C4-2B (cell line): ENCODE data around the gene CC2D2B.

Experiments
- ZFX ChIP-seq: fragments of 450-650 bp; IDR thresholded peaks from 2 replicates; pipeline ENCODE4 v1.6.1; 2017
- TF ChIP-seq, protein P1 (sequence below): fragments of 450-650 bp; conservative IDR thresholded peaks from 2 replicates; pipeline ENCODE4 v1.5.1; 2017; ENCODE audit warnings: mild to moderate bottlenecking

DNA sequence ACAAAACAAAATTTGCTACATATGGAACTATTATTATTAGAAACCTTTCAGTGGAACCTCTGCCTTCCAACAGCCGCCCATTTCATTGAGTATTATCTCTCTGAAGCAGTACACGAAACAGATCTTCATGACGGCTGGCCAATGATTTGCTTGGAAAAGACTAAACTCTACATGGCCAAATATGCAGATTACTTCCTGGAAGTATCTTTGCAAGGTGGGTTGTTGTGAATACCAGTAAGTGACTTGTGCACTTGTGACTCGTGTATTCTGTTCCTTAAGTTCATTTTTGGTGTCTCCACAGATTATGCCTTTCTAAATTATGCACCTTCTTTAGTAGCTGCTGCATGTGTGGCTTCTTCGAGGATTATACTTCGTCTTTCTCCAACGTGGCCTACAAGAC, 149.0 kb downstream of the CC2D2B start:
- TF ChIP-seq, protein P1, sequence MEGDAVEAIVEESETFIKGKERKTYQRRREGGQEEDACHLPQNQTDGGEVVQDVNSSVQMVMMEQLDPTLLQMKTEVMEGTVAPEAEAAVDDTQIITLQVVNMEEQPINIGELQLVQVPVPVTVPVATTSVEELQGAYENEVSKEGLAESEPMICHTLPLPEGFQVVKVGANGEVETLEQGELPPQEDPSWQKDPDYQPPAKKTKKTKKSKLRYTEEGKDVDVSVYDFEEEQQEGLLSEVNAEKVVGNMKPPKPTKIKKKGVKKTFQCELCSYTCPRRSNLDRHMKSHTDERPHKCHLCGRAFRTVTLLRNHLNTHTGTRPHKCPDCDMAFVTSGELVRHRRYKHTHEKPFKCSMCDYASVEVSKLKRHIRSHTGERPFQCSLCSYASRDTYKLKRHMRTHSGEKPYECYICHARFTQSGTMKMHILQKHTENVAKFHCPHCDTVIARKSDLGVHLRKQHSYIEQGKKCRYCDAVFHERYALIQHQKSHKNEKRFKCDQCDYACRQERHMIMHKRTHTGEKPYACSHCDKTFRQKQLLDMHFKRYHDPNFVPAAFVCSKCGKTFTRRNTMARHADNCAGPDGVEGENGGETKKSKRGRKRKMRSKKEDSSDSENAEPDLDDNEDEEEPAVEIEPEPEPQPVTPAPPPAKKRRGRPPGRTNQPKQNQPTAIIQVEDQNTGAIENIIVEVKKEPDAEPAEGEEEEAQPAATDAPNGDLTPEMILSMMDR = no peak
- TF ChIP-seq ZFX = no peak
